IPS-20b (cell line): ENCODE data around the gene COTL1.

Experiments used
- H3K27ac ChIP-seq: one replicate; pipeline ENCODE4 v1.5.1; 2013; ENCODE audit warnings: low read length
- H3K27me3 ChIP-seq: 2 replicates; pipeline ENCODE4 v1.6.1; 2013; ENCODE audit warnings: mild to moderate bottlenecking, low read length, inconsistent platforms; ENCODE audit not compliant: insufficient read depth
- H3K36me3 ChIP-seq: 2 replicates; pipeline ENCODE4 v1.6.1; 2013; ENCODE audit warnings: low read depth, mild to moderate bottlenecking, inconsistent platforms, low read length, moderate library complexity; ENCODE audit not compliant: insufficient read depth
- H3K4me1 ChIP-seq: 2 replicates; pipeline ENCODE4 v1.6.1; 2013; ENCODE audit warnings: mild to moderate bottlenecking, control low read depth, inconsistent platforms, low read length, moderate library complexity; ENCODE audit not compliant: insufficient read depth
- H3K4me3 ChIP-seq: 2 replicates; pipeline ENCODE4 v1.5.1; 2013; ENCODE audit warnings: mild to moderate bottlenecking, low read length, inconsistent platforms
- H3K9ac ChIP-seq: 2 replicates; pipeline ENCODE4 v1.6.1; 2013; ENCODE audit warnings: low read depth, mild to moderate bottlenecking, inconsistent platforms, low read length, moderate library complexity
- H3K9me3 ChIP-seq: 2 replicates; pipeline ENCODE4 v1.6.1; 2013; ENCODE audit warnings: mild to moderate bottlenecking, low read depth, low read length, inconsistent platforms; ENCODE audit not compliant: insufficient read depth

The COTL1 gene

GRCh38 chr16:84617791-84618580 lies at the start of gene COTL1:
Gene COTL1 (minus strand): TSS chr16:84618078. CDS start chr16:84617914, 164 bp downstream.
- Histone ChIP-seq H3K9me3 (no peaks in the 10 kb centered on the region), H3K27me3 (peaks cover 11% of the 10 kb centered on the region), H3K27ac (peak within 1 kb of the TSS; percentile 88), H3K4me1 (peaks cover 27% of the 10 kb centered on the region), H3K4me3 (peak within 1 kb of the TSS; percentile 82), H3K36me3 (peaks cover 21% of the 10 kb centered on the region), H3K9ac (peak within 1 kb of the TSS; percentile 68; the same call in 1 of the 2 replicates)

DNA sequence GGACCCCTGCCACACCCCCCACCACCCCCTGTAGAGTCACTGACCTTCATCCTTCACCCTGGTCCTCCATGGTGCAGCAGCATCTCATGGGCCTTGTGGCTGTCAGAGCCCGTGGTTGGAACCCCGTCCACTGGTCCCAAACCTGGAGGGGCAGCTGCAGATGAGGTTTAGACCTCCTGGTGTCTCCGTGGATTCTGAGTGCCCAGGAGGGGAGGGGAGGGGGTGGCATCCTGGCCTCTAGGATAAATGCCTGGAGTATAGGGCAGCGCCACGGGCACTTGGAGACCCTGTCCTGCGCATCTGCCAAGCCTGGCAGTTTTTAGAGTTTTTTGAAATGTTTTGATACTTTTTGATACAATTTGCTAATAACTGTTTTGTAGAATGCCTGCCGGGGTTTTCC lies 48.0 kb upstream of the COTL1 start:
- Histone ChIP-seq H3K27me3 (no peaks in the 10 kb centered on the region), H3K9ac (no peak overlapping the region), H3K4me1 (peaks cover 13% of the 10 kb centered on the region; the same call in 1 of the 2 replicates), H3K4me3 (no peak overlapping the region), H3K27ac (no peak overlapping the region), H3K36me3 (peaks cover 30% of the 10 kb centered on the region; the same call in 1 of the 2 replicates), H3K9me3 (no peaks in the 10 kb centered on the region)

GRCh38 chr16:84665359-84665758 lies 47.5 kb upstream of the COTL1 start:
- Histone ChIP-seq H3K9ac (no peak overlapping the region), H3K4me1 (peaks cover 13% of the 10 kb centered on the region; the same call in 1 of the 2 replicates), H3K4me3 (no peak overlapping the region), H3K9me3 (no peaks in the 10 kb centered on the region), H3K27ac (no peak overlapping the region), H3K36me3 (peaks cover 34% of the 10 kb centered on the region; the same call in 1 of the 2 replicates), H3K27me3 (no peaks in the 10 kb centered on the region)

DNA sequence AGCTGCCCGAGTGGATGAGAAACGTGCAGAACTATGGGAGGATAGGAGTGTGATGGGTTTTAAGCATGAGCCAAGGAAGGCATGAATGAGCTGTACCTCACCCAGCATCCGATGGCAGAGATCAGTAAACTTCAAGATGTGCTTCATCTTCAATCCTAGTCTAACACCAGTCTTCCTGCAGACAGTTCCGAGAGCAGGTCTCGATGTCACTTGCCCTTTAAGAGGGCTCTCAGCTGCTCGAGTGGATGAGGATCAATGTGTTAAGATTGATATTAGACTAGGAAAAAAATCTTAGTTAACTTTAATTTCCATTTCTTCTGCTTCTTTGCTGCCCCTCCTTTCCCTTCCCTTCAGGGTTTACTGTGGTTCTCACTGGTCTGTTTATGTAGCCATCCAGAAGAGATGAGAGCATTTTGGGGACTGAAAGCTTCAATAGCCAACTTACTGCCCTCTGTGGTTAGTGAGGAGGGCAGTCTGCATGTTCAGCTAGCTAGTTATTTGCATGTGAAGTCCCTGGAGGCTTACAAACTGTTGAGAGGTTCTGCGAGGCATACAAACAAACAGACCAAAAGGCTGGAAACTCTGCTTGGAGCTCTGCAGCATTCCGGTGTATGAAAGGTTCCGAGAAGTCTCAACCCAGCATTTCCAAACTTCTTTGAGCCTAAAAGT lies 45.7 kb upstream of the COTL1 start:
- H3K27me3 ChIP-seq = no peaks in the 10 kb centered on the region
- H3K9ac ChIP-seq = no peak overlapping the region
- no peak overlapping the region for H3K4me3 ChIP-seq

GRCh38 chr16:84662471-84662870 lies 44.6 kb upstream of the COTL1 start:
- Histone ChIP-seq H3K27ac (no peak overlapping the region), H3K36me3 (peaks cover 59% of the 10 kb centered on the region), H3K4me1 (peaks cover 5% of the 10 kb centered on the region; the same call in 1 of the 2 replicates), H3K9ac (no peak overlapping the region), H3K9me3 (no peaks in the 10 kb centered on the region), H3K27me3 (no peaks in the 10 kb centered on the region), H3K4me3 (no peak overlapping the region)

More for the DNA sequence above, 45.7 kb upstream of the COTL1 start:
- Histone ChIP-seq H3K9me3 (no peaks in the 10 kb centered on the region), H3K27ac (no peak overlapping the region), H3K36me3 (peaks cover 49% of the 10 kb centered on the region), H3K4me1 (peaks cover 13% of the 10 kb centered on the region; the same call in 1 of the 2 replicates)

- H3K27me3 ChIP-seq = no peaks in the 10 kb centered on the region
- H3K4me3 ChIP-seq = no peak overlapping the region
- no peaks in the 10 kb centered on the region for H3K4me1 ChIP-seq
- peaks cover 68% of the 10 kb centered on the region for H3K36me3 ChIP-seq
- no peaks in the 10 kb centered on the region for H3K9me3 ChIP-seq
- no peak overlapping the region for H3K9ac ChIP-seq
- no peak overlapping the region for H3K27ac ChIP-seq
Observed at GRCh38 chr16:84661418-84662060, 43.7 kb upstream of the COTL1 start.

DNA sequence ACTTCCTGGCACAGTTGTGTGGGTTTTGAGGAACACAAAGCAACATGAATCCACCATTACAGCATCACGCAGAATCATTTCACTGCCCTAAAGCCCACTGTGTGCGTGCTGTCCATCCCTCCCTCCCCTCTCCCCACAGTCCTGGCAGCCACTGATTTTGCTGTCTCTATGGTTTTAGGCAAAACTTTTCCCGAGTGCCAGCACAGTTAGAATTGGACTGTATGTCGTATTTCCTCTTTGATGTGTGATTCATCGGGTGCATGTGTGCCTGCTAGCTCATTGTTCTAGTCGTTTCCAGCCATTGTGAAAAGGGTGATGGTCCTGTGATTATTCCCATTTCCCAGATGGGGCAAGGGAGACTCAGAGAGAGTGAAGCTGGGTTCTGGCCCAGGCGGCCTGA lies 43.1 kb upstream of the COTL1 start:
- Histone ChIP-seq H3K27me3 (no peaks in the 10 kb centered on the region), H3K9me3 (no peaks in the 10 kb centered on the region), H3K27ac (no peak overlapping the region), H3K9ac (no peak overlapping the region), H3K36me3 (peaks cover 68% of the 10 kb centered on the region), H3K4me1 (no peaks in the 10 kb centered on the region), H3K4me3 (no peak overlapping the region)

GRCh38 chr16:84659656-84660300 lies 41.9 kb upstream of the COTL1 start:
- Histone ChIP-seq H3K9ac (no peak overlapping the region), H3K4me3 (no peak overlapping the region), H3K27ac (no peak overlapping the region), H3K36me3 (peaks cover 68% of the 10 kb centered on the region), H3K4me1 (no peaks in the 10 kb centered on the region), H3K27me3 (no peaks in the 10 kb centered on the region), H3K9me3 (no peaks in the 10 kb centered on the region)

DNA sequence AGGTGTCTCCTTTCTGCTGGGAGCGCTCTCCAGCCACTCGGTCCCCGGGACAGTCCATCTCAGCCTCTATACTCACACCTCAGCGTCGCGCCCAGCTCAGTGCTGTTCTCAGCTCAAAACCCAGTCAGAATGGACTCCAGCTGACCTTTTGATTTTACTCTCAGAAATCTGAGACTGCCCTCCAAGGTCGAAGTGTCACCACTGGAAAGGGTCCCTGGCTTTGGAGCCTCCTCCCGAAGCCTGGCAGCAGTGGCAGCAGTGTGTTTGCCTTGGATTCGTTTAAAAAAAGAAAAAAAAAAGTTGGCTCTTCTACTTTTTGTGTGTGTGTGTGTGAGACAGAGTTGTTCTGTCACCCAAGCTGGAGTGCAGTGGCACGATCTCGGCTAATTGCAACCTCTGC lies 40.8 kb upstream of the COTL1 start:
- peaks cover 64% of the 10 kb centered on the region for H3K36me3 ChIP-seq
- H3K9ac ChIP-seq = no peak overlapping the region
- no peak overlapping the region for H3K4me3 ChIP-seq
- no peak overlapping the region for H3K27ac ChIP-seq
- no peaks in the 10 kb centered on the region for H3K4me1 ChIP-seq
- no peaks in the 10 kb centered on the region for H3K9me3 ChIP-seq
- no peaks in the 10 kb centered on the region for H3K27me3 ChIP-seq

GRCh38 chr16:84657229-84657837 lies 39.5 kb upstream of the COTL1 start:
- Histone ChIP-seq H3K4me3 (no peak overlapping the region), H3K36me3 (peaks cover 62% of the 10 kb centered on the region), H3K4me1 (no peaks in the 10 kb centered on the region), H3K9me3 (no peaks in the 10 kb centered on the region), H3K27me3 (no peaks in the 10 kb centered on the region), H3K27ac (no peak overlapping the region), H3K9ac (no peak overlapping the region)

DNA sequence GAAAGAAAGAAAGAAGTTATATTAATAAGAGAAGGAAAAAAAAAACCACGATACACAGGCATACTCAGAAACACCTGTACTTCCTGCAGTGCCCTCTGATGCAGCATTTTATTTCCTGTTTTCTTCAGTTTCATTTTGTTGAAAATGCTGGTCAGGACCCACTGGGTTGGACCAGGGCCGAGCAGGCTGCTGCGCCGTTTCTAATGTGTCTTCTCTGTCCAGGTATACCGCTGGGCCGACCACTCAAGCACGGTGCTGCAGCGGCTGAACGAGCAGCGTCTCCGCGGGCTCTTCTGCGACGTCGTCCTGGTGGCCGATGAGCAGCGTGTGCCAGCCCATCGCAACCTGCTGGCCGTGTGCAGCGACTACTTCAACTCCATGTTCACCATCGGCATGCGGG lies 38.8 kb upstream of the COTL1 start:
- no peaks in the 10 kb centered on the region for H3K9me3 ChIP-seq
- no peaks in the 10 kb centered on the region for H3K4me1 ChIP-seq
- H3K27me3 ChIP-seq = no peaks in the 10 kb centered on the region
- H3K27ac ChIP-seq = no peak overlapping the region
- H3K4me3 ChIP-seq = no peak overlapping the region
- H3K36me3 ChIP-seq = peaks cover 57% of the 10 kb centered on the region
- H3K9ac ChIP-seq = no peak overlapping the region
